Testis (tissue), 2 donors: ENCODE results near the gene ZNF541.

Source experiments
- POLR2A ChIP-seq: fragments of 450-650 bp; IDR thresholded peaks from one replicate; pipeline ENCODE4 v1.6.1; 2017; ENCODE audit warnings: antibody characterized with exemption, mild to moderate bottlenecking, moderate library complexity
- TF ChIP-seq, protein P1 (sequence below), 3 experiments: fragments of 450-650 bp in 2 of 3; fragments of 200-600 bp in 1 of 3; sonication (generic) in 1 of 3; IDR thresholded peaks; one replicate each; pipeline ENCODE4 v1.5.1; 2016 to 2019; ENCODE audit warnings: antibody characterized with exemption in 3 of 3, mild to moderate bottlenecking in 2 of 3, moderate library complexity in 1 of 3

- TF ChIP-seq, protein P1, sequence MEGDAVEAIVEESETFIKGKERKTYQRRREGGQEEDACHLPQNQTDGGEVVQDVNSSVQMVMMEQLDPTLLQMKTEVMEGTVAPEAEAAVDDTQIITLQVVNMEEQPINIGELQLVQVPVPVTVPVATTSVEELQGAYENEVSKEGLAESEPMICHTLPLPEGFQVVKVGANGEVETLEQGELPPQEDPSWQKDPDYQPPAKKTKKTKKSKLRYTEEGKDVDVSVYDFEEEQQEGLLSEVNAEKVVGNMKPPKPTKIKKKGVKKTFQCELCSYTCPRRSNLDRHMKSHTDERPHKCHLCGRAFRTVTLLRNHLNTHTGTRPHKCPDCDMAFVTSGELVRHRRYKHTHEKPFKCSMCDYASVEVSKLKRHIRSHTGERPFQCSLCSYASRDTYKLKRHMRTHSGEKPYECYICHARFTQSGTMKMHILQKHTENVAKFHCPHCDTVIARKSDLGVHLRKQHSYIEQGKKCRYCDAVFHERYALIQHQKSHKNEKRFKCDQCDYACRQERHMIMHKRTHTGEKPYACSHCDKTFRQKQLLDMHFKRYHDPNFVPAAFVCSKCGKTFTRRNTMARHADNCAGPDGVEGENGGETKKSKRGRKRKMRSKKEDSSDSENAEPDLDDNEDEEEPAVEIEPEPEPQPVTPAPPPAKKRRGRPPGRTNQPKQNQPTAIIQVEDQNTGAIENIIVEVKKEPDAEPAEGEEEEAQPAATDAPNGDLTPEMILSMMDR (IDR thresholded peaks at IDR 0.05) = no peak
- TF ChIP-seq POLR2A = no peak
Measured at GRCh38 chr19:47601180-47601904, 28.4 kb upstream of the ZNF541 start.
